Activated CD4-positive, alpha-beta T cell treated with anti-CD3 and anti-CD28 coated beads for 24 hours (primary cell): ENCODE data around the gene KRT74.

Source experiments
- DNase-seq, 2 donors: peaks; one replicate each; pipeline ENCODE4 v3.0.0-alpha.2; 2020; ENCODE audit warnings: low read depth in 2 of 2

The KRT74 gene

DNA sequence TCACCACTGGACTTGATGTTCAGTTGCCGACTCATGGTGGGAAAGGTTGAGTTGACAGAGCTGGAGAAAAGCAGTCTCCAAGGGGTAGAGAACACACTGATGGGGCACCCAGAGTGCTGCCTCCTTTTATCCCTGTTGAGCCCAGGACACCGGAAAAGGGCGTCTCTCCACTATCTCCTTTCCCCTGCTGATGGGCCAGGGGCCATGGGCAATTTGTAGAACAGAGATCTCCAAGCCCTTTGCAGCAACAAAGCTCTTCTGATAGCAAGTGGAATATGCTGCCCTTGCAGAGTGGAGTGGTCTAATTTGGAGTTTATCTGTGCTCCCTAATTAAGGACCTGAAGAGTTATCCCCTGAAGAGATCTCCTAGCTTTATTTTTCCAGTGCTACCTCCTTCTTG, at the start of gene KRT74:
TSS of gene KRT74 (minus strand) at position 101 of the 400 bp plus-strand sequence. CDS start at position 35, 66 bp downstream.
- no peak for DNase-seq

DNA sequence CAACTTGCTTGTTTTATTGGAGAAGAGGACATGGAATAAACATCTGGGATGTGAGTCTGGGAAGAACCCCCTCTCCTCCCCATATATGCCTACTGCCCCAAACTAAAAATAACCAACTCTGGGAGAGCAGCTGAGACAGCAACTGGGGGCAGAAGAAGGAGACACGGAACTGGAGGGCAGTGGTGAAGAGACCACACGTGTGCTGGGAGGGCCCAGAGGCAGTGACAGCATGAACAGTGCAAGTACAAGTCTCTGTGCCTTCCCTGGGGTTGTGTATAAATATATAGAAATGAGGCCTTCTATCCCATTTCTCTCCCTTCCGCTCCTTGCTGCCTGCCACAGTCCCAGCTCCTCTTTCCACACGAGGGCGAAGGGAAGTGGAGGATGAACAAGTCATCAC, 48.7 kb upstream of the KRT74 start:
- no peak for DNase-seq

DNA sequence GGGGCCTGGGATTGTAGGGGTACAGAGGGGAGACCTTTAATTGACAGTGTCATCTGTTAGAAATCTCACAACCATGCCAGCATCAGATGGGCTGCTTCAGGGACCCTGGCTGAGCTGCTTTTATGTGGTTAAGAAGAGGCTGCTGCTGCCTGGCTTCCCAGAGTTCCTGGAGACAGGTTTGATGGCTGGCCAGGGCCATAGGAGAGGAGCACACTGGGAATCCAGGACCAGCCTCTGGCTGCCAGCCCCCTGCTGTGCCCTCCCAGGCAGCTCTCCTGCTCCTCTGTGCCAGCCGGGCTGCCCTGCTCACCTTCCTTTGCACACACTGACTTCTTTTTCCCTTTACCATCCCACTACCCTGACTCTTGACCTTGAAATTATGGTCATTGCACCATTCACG, 45.2 kb upstream of the KRT74 start:
- no peak for DNase-seq

DNA sequence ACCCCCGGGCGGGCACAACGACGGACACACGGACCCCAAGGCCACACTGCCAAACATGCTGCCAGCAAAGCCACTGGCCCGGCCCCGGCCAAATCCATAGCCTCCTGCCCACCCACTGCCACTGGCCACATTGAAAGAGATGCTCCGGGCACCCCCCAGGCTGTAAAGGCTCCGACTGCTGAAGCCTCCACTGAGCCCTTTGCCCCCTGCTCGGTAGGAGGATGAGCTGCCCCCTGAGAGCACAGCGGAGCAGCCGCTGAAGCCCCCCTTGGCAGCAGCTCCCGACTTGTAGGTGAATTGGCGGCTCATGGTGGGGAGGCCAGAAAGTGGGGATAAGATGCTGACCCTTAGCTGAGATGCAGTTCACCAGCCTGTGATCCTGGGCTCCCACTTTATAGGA, 44.6 kb upstream of the KRT74 start, which contains the start of gene KRT73:
TSS of gene KRT73 (minus strand) at position 344 of the 400 bp plus-strand sequence. CDS start at position 309, 35 bp downstream.
- no peak for DNase-seq

DNA sequence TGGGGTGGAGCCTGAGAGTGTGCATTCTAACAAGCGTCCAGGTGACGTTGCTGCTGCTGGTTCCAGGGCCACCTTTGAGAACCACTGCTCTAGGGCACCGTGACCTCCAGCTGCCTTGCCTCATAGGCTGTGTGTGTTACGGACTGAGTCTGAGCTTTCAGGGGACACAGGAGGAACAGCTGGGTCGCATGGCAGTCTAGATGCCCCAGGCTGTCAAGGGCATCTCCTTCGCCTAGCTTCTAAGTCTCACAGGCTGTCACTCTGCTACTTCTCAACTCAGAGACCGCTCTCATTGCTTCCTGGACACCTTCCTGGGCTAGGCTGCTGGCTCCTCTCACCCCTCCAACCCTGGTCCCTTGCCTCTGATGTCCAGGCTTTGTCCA, 43.8 kb upstream of the KRT74 start:
- DNase-seq = no peak

DNA sequence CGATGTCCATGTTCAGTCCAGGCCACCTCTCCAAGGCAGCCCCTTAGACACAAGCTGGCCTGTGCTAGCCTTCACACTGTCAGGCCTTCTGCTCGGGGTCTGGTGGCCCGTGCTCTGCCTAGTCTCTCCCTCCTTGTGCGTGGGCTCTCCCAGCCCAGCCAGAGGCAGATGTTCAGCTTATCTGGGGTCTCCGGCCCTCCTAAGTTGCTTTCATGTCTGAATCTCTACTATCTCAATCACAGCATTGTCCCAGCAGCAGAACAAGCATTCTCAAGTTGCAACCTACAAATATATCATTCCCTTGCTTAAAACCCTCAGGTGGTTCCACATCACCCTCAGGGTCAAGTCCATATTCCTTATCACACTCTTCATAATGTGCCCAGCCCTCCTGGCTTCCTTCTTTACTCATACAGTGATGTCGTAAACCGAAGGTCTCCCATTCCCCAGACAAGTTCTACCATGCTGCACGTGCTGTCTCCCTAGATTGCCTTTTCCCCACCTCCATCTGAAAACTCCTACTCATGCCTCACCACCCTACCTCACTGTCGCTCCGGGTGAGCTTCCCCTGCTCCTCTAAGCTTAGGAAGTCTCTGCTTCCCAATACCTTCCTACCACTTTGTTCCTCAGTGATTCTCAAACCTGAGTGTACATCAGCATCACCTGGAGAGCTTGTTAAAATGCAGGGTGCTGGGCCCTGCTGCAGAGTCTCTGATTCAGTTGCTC, 43.2 kb upstream of the KRT74 start:
- no peak for DNase-seq

DNA sequence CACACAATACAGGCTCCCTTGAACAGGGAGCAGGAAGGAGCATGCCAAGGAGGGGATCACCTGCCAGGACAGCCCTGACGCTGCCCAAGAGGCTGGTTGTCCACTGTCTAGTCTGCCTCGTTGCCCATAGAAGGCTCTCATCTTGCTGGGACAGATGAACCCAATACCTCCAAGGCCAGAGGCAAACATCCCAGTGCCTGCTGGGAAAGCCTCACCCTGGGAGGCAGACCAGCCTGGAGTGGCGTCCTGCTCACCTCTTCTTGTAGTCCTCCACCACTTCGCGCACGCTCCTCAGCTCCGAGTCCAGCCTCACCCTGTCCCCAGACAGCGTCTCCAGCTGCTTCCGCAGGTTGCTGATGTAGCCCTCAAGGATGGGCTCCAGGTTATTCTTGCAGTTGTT, 42.3 kb upstream of the KRT74 start:
- DNase-seq = no peak

DNA sequence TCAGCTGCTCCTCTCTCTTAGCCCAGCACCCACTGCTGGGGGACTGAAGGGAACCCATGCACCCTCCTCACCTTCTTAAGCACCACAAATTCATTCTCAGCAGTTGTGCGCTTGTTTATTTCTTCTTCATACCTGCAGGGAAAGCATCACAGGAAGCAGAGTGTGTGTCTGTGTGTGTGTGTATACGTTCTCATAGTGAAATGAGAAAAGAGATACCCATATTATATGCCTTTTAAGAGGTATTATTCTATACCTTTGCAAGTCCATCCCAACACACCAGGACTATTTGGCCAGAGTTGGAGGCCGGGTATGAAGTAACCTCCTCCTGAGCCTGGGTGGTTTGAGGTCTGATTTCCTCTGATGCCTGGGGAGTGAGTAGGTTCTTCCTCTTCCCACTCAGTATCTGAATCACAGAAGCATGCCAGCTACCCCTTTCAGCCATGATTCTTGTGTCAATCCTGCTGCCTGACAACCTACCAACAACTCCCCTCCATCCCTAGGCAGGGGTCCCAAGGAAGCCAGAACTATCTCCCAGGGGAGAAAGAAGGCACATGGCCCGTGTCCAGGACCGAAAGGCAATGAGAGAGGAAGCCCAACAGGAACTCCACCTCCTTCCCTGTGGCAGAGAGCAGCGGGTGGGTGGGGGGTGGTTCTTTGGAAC, 41.7 kb upstream of the KRT74 start:
- no peak for DNase-seq

DNA sequence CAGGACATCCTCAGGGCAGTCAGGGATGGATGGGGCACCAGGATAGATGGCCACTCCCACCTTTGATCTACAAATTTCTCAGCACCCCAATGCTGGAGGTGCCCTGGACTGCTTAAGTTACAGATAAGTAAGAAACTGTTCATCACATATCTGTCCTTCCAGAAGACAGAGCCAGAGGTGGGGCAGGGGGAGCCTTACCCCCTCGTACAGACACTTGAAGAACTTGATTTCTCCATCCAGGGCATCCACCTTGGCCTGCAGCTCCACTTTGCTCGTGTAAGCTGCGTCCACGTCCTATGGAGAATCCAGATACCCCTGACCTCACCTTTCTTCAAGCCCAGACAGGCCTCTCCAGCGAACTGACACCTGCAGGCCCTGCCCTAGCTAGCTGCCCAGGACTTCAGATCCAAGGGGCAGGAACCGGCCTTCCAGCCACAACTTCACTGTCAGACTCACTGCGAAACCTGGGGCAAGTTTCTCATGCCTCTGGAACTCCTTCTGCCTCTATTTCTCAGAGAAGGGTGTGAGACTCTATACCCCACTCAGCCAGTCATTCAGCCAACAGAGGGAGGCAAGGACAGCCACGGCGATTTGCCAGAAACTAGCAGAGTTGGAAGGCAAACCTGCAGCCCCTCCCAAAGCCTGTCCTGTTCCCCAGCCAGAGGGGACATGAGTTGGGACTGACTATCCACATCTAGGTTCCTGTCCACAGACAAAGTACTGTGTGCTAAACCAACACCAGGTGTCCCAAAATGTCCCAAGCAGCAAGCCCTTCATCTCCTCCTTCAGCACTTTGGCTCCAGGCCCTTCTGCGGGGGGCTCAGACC, 41.0 kb upstream of the KRT74 start:
- DNase-seq = no peak

DNA sequence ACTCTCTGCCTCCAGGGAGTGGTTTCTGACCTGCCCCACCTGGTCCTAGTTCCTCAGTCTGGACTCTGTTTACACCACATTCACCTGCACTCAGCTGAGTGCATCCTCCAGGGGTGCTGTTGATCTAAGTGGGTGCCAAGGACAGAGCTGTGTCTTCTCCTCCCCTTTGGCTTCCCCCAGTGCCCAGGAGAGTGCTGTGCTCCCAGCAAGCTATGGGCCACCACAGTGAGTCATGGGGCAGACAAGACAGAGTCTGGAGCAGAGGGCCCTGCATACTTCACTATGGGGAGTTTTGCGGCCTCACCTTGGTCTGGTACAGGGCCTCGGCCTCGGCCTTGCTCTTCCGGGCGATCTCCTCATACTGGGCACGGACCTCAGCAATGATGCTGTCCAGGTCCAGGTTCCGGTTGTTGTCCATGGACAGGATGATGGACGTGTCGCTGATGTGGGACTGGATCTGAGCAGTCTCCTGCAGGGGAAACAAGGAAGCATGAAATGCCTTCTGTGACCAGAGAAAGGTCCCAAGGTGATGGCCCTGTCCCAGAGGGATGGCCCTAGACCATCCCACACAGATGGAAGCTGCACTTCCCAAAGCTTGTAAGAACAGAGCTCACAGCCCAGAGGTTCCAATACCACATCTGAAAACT, 39.9 kb upstream of the KRT74 start:
- no peak for DNase-seq

DNA sequence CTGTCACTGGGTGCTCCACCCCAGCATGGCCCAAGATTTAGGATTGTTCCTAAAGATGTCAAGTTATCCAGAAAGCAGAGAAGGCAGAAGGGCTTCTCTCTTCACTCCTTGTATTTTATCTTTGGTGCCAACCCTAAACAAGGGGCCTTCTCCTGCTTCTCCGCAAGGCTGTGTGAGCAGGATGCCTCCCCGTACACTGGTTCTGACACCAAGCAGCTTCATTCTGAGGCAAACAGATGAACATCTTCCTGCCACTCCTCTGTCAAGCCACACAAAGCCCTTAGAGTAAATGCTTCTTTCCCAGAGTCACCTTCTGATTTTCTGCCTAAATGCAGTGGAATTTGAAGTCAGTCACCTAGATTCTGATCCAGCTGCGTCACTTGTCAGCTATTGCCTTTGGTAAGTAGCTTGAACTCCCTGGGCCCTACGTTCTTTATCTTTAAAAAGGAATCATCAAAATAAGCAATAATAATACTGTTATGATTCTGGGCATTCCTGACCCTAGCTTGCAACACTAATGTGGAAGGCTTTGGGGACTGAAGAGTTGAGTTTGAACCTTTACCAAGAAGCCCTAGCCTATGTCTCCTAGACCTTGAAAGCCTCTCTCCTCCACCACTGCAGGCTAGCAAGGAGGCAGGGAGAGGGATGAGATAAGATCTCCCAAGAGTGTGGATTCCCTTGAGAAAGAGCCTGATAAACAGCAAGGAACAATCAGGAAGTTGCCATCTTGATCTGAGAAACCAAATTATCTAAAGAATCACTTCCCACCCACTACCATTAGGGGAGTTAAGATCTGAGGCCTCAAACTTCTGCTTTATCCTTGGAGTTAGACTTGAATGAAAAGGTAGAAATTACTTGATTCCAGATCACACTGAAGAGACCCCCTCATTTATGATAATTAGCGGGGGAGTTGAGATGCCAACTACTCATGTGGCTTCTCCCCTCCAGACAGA, 39.1 kb upstream of the KRT74 start:
- DNase-seq = no peak

DNA sequence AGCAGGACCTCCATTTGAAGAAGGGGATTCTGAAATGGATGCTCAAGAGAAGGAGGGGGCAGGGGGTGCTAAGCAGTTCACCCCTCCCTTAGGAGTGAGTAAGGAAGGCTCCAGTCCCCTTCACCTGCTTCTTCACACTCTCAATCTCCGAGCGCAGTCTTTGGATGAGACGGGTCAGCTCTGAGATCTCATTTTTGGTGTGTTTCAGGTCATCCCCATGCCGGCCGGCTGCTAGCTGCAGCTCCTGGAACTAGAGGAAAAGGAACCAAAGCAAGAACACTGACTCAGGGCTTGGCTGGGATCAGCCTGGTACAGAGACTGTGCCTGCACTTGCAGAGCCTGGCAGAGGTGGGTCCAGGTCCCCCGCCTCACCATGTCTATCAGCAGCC, 37.4 kb upstream of the KRT74 start:
- no peak for DNase-seq

DNA sequence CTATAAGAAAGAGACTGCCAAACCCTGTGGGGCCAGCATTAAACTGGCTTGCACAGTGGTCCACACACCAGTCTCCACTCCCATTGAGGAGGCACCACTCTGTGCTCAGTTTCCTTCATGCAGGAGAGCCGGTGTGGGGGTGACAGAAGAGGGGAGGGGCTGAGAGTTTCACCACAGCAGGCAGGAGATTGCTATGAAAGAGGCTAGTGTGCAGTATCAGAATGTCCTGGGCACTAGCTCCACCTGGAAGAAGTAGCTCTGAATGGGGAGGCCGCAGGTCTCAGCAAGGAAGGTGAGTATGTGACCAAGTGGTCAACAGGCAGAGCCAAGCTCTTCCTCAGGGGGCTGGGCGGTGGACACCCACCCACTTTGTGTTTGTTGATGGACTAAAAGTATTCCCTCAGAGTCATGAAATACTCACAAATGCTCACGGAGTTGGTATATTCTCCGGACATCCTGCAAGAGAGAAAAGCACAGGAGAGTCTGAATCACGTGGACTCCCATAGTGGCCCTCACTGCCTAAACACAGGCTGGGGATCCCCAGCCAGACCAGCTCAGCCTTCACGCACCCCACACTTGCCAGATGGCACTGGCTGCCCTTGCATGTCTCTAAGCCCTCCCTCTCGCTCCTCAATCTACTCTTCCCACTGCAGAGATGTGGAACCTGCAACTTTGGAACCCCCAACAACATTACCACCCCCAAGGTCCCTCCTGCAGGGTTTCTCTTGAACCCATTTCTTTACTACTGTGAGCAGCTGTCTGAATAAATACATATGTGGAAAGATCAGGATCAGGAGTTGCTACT, 35.4 kb upstream of the KRT74 start:
- no peak for DNase-seq

DNA sequence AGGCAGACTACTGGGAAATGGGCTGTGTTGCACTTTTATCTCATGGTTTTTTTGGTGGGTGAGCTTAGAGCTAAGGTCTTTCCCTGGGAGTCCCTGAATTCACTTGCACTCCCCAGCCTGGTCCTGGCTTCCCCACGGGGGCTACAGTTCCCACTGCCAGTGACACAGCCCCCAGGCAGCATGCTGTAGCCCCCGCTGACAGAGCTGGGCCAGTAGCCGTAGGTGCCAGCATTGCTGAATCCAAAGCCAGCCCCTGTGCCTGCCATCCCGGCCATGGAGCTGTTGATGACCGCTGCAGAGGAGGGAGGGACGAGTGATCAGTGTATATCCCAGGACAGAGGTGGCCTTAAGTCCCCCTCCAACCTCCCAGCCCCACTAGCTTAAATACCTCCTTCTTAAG, 34.5 kb upstream of the KRT74 start:
- DNase-seq = no peak

DNA sequence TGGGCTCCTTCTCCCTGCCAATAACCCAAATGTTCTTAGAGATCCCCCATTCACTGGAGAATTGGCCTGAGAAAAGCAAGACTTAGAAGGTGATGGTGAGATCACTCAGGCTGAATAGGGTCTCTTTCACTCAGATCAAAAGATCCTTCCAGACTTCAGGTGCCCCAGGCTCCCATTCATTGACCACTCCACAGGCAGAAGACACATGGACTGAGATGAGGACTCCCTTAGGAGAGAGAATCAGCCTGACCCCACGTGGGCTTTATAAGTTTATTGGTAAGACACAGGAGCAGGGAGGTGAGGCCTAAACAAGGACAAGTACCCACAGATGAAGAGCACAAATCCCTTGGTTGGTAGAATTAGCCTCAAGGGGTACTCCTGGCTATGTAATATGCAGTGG, 33.7 kb upstream of the KRT74 start:
- no peak for DNase-seq

DNA sequence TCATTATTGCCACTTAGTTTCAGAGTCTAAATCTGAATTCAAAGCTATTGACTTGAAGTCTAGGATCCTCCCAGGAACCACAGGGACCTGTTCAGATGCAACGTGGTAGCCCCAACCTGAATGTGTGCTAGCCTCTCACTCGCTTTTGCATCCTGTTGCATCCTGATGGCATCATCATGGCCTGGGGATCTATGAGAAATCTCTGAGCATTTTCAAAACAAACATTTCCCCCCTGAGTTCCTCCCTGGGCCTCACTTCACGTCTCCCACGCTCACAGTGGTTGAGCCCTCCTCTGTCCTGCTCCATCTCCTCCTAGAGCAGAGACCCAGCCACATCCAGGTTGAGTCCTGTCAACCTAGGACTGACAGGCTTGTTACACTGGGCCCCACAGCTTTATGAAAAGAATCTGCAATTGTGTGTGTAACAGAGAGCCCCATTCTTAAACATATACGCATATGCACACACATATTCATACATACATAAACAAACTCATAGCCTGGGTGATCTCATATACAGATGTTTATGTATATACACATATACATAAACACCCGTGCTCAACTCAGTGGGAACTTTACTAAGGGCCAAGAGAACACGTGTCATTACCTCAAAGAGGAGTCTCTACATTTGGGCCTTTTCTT, 33.1 kb upstream of the KRT74 start:
- no peak for DNase-seq

DNA sequence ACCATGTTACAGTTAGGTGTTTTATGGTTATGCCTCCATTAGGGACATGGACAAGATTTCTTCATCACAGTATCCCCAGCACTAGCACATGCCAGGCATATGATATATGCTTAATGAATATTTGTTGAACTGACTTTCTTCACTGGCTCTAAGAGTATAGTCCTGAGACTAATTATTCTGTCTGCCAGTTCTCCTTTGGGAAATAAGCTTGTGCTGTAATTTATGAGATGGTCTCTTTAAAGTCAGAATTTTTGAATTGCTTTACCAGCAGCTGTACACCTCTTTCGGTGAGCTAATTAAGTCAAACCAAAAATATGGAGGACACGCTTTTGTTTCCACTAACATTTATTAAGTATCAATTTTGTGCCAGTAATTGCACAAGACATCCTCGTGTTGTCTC, 32.5 kb upstream of the KRT74 start:
- DNase-seq = no peak

DNA sequence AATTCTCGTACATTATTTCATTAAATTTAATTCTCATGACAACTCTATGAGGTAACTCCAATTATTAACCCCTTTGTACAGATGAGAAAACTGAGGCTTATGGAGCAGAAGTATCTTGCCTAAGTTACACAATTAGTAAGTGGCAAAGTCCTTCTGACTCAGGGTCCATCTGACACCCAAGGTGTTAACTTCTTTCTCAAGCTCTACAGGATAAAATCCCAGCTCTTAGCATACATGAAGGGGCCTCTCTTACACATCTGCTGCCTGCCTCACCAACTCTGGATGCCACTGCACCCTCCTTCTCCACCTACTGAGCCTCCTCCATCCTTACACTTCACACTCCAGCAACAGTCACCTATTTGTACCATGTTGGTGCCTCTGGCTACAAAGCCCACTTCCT, 31.9 kb upstream of the KRT74 start:
- no peak for DNase-seq

DNA sequence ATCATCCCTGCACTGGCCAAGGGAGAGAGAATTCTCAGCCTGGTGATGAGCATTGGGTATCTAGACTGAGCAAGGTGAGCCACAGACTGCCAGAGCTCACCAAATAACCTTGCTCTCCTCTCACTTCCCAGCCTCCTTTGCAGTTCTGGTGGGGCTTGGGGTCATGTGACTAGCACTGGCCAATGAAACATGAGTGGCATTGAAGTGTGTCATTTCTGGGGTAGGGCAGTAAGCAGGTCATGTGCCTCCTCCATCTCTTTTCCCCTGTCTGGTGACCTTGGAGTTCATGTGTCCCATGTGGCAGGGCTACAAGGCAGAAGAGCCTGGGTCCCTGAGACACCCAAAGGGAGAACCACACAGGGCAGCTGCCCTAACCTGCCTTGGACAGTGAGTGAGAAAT, 31.2 kb upstream of the KRT74 start:
- no peak for DNase-seq

DNA sequence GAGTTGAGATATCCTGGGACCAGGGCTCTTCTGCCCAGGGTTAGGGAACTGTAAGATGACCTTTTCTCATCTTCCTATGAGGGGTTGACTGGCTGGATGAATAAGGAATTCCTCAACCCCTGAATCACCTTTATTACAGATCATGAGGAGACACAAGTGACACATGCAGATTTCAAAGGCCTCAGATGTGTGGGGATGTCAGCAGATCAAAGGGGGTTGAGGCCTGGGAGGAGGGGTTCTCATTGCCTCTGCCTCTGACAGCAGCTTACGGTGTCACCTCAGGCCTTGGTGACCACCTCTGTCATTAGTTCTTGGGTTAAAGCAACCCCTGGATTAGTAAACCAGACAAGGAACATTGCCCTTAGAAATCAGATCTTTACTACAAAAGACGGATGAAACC, 29.7 kb upstream of the KRT74 start:
- no peak for DNase-seq
